MM.1S (cell line): Measurements from ENCODE around the gene NQO2.

Experiments used
- CTCF ChIP-seq: fragments of 300-600 bp; sonication (generic); IDR thresholded peaks from 2 replicates; pipeline ENCODE4 v1.5.1; 2016; ENCODE audit warnings: antibody characterized with exemption, low read length, mixed read lengths
- EZH2 ChIP-seq: fragments of 300-600 bp; sonication (generic); optimal IDR thresholded peaks from 2 replicates; pipeline ENCODE3; 2017; ENCODE audit warnings: low read depth, mild to moderate bottlenecking, antibody characterized with exemption, low read length, mixed read lengths
- EZH2phosphoT487 ChIP-seq: fragments of 300-600 bp; sonication (generic); IDR thresholded peaks from 2 replicates; pipeline ENCODE4 v1.6.1; 2018; ENCODE audit warnings: antibody characterized with exemption, low read length

DNA sequence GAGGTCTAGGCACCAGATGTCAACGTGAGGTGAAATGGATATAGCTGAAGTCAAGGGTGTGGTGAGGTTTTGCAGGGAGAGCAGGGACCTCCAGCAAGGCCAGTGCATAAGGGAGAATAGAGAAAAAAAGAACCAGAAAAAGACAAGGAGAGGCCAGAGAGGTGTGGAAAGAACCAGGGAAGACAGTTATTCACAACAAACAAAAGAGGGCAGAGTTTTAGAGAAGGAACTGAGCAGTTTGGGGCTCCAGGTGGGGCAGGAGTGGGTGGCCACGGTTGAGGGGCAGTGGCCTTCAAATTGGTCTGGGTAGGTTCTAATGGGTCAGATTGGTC is 11.6 kb upstream of the NQO2 start:
- TF ChIP-seq CTCF (no peak), EZH2phosphoT487 (no peak), EZH2 (no peak)
